PFSK-1 (cell line): ENCODE results near the gene KBTBD6.

Experiments
- POLR2AphosphoS5 ChIP-seq: IDR thresholded peaks from 2 replicates; pipeline ENCODE4 v1.6.1; 2012; ENCODE audit warnings: low read depth, mild to moderate bottlenecking, control low read depth, low read length, moderate library complexity
- REST ChIP-seq, 2 experiments: IDR thresholded peaks; 2 replicates each; pipeline versions ENCODE4 v1.6.1 to v1.8.0; 2011 to 2012; ENCODE audit warnings: low read depth in 2 of 2, low read length in 2 of 2, control low read depth in 1 of 2, inconsistent platforms in 1 of 2, mild to moderate bottlenecking in 1 of 2, moderate library complexity in 1 of 2; ENCODE audit not compliant: insufficient read depth in 1 of 2
- TAF1 ChIP-seq: IDR thresholded peaks from 2 replicates; pipeline ENCODE4 v1.6.1; 2012; ENCODE audit warnings: low read length, control low read depth, borderline replicate concordance; ENCODE audit not compliant: insufficient read depth

- TF ChIP-seq POLR2AphosphoS5 = no peak
- no peak for TF ChIP-seq TAF1
- no peak for TF ChIP-seq REST (IDR thresholded peaks at IDR 0.05; ENCODE audit: insufficient read depth in 1 of 2, low read depth in 2 of 2, low read length in 2 of 2)
These were observed 2.2 kb downstream of the KBTBD6 start for GRCh38 chr13:41130356-41130755.
